ENCODE data around the gene ATP7B. TPM values are rescaled to one million over a fixed set of nuclear protein-coding genes. Genes with fewer than 3 reads are reported as not detected.

The ATP7B gene
- total and polyA plus RNA-seq, 12 donors: 0.80 to 5.6 (median 2.9) TPM

DNA sequence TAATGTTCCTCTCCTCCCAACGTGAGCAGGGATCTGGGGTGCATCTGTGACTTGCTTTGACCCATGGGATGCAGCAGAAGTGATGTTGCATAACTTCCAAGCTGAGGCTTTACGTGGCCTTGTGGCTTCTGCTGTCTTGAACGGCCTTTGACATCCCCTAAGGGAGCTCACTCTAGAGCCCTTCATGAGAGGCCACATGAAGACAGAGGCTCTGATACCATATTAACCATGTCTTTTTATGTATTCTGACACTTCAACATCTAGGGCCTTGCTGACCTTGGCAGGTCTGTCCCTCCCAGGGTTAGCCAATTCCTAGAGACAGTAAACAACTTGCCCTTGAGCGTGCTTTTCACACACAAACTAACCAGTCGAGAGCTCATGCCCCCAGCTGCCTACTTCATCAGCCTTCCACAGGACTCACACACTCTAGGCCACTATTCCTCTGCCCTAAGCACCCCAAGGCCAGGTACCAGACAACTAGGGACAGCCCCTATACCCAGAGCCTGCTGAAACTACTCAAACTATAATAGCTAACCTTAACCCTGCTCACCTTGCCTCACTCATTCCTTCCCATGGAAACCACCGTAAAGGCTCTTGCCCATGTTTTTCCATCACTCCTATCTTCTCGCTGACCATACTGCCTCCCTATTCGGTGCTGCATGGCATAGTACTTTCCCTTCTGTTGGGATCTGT lies 104.1 kb downstream of the ATP7B start:
- WGBS, 4 donors: 57 to 74% (median 70%) methylated on average over 6 to 8 of the region's 8 CpGs
- Histone ChIP-seq H3K4me3 (no peak overlapping the region), H3K27ac (no peak overlapping the region), H3K4me1 (replicated peaks in 1 of 2) (peaks cover 0 to 10% of the 10 kb centered on the region in 2 donors), H3K9me3 (replicated peaks in 1 of 3) (no peaks in the 10 kb centered on the region), H3K27me3 (no peaks in the 10 kb centered on the region), H3K36me3 (replicated peaks in 1 of 2) (no peaks in the 10 kb centered on the region)
- DNase-seq: peak in 1 of 7 donors; percentile 6
- intact Hi-C loops (cut with DNase I): no loop called here
- TF ChIP-seq POLR2A (IDR thresholded peaks at IDR 0.05): no peak
- TF ChIP-seq, protein P1, sequence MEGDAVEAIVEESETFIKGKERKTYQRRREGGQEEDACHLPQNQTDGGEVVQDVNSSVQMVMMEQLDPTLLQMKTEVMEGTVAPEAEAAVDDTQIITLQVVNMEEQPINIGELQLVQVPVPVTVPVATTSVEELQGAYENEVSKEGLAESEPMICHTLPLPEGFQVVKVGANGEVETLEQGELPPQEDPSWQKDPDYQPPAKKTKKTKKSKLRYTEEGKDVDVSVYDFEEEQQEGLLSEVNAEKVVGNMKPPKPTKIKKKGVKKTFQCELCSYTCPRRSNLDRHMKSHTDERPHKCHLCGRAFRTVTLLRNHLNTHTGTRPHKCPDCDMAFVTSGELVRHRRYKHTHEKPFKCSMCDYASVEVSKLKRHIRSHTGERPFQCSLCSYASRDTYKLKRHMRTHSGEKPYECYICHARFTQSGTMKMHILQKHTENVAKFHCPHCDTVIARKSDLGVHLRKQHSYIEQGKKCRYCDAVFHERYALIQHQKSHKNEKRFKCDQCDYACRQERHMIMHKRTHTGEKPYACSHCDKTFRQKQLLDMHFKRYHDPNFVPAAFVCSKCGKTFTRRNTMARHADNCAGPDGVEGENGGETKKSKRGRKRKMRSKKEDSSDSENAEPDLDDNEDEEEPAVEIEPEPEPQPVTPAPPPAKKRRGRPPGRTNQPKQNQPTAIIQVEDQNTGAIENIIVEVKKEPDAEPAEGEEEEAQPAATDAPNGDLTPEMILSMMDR (IDR thresholded peaks at IDR 0.05): no peak

DNA sequence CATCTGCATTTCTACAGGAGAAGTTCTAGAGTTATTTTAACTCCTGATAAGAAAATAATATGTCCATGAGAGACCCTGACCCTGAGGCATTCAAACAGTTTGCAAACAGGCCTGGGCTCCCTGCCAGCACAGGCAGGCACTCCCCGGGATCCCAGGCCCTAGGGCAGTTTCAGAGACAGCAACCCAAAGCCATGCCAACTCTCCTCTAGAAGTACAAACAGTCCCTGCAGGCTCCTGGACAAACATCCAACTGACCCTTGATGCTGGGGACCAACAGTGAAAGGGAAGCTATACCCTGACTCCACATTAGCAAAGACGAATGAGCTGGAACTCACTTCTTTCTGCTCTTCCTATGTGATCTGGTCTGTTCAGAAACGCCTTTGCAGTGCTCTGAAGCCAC lies 104.7 kb downstream of the ATP7B start:
- no peaks in the 10 kb centered on the region for H3K27me3 ChIP-seq
- DNase-seq: peak; percentile 13 to 65 (median 41)
- peaks cover 0 to 10% of the 10 kb centered on the region in 2 donors for H3K4me1 ChIP-seq (replicated peaks in 1 of 2)
- H3K36me3 ChIP-seq (replicated peaks in 1 of 2): no peaks in the 10 kb centered on the region
- no peak overlapping the region for H3K27ac ChIP-seq
- no peak for TF ChIP-seq POLR2A (IDR thresholded peaks at IDR 0.05)
- TF ChIP-seq, protein P1 (IDR thresholded peaks at IDR 0.05): no peak
- 47 to 65% (median 48%) methylated on average over 2 to 3 of the region's 3 CpGs for WGBS, 4 donors
- H3K9me3 ChIP-seq (replicated peaks in 1 of 3): no peaks in the 10 kb centered on the region
- intact Hi-C loops (cut with DNase I): no loop called here
- H3K4me3 ChIP-seq: no peak overlapping the region

DNA sequence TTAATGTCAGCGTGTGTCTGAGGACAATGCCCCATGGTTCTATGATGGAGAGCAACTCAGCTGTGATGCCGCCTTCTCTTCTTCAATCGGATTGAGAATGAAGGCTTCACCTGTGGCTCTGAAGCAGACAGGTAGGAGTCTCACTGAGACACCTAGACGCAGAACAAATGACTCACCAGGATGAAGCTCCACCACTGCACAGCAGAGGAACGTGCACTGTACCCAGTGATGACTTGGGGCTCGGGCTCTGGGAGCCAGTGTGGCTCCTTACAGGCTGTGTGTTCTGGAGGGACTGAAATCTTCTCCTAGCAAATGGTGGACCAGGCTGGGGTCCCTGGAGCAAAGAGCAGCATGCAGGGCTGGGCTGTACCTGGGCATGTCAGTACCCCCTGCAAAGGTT lies 105.5 kb downstream of the ATP7B start:
- intact Hi-C loops (cut with DNase I): no loop called here
- Histone ChIP-seq H3K27me3 (no peaks in the 10 kb centered on the region), H3K27ac (no peak overlapping the region), H3K4me3 (no peak overlapping the region), H3K36me3 (replicated peaks in 1 of 2) (no peaks in the 10 kb centered on the region), H3K4me1 (replicated peaks in 1 of 2) (peaks cover 0 to 10% of the 10 kb centered on the region in 2 donors), H3K9me3 (replicated peaks in 1 of 3) (no peaks in the 10 kb centered on the region)
- WGBS, 4 donors: 78 to 96% (median 90%) methylated on average over 4 to 6 of the region's 6 CpGs
- TF ChIP-seq, protein P1 (IDR thresholded peaks at IDR 0.05): no peak
- TF ChIP-seq POLR2A (IDR thresholded peaks at IDR 0.05): no peak
- DNase-seq: no peak

DNA sequence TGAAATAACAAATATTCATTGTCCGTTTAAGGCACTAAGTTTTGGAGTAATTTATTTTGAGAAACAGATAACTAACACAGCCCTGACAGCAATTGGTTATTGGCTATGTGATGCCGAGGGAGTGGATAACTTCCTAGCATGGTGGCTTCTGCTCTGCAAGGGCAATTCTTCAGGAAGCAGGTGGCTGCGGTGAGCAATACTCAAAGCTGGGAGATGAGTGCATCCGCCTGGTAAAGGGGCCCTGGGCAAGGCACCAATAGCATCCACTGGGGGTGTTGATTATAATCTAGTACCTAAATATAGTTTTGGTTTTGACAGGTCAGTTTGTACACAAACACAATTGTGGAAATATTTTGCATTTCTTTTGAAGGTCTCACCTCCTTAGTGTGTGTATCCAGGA lies 108.5 kb downstream of the ATP7B start:
- TF ChIP-seq, protein P1 (IDR thresholded peaks at IDR 0.05): no peak
- TF ChIP-seq POLR2A (IDR thresholded peaks at IDR 0.05): no peak
- DNase-seq: no peak
- H3K4me3 ChIP-seq: no peak overlapping the region
- no peak overlapping the region for H3K27ac ChIP-seq
- intact Hi-C loops (cut with DNase I): no loop called here
- 65 to 89% (median 83%) methylated on average over 4 of the region's 4 CpGs for WGBS, 4 donors
- H3K9me3 ChIP-seq (replicated peaks in 1 of 3): no peaks in the 10 kb centered on the region
- H3K36me3 ChIP-seq (replicated peaks in 1 of 2): no peaks in the 10 kb centered on the region
- no peaks in the 10 kb centered on the region for H3K27me3 ChIP-seq
- peaks cover 0 to 10% of the 10 kb centered on the region in 2 donors for H3K4me1 ChIP-seq (replicated peaks in 1 of 2)
